ENCODE data around the gene PIEZO2. TPM values are rescaled to one million over a fixed set of nuclear protein-coding genes. Genes with fewer than 3 reads are reported as not detected.

Gene PIEZO2
- total RNA-seq, 1 donor from 2014 or later: 27.7 TPM

GRCh38 chr18:11064727-11065460 lies 84.5 kb downstream of the PIEZO2 start:
- no peak for DNase-seq

- DNase-seq: no peak
Observed at GRCh38 chr18:11064106-11064505, 85.3 kb downstream of the PIEZO2 start.

- DNase-seq: no peak
Observed at GRCh38 chr18:11055721-11056120, 93.6 kb downstream of the PIEZO2 start.

GRCh38 chr18:11054497-11054896 lies 94.9 kb downstream of the PIEZO2 start:
- no peak for DNase-seq

GRCh38 chr18:11053293-11053692 lies 96.1 kb downstream of the PIEZO2 start:
- no peak for DNase-seq

- DNase-seq: no peak
Observed at GRCh38 chr18:11052800-11053199, 96.6 kb downstream of the PIEZO2 start.

- no peak for DNase-seq
Observed at GRCh38 chr18:11051462-11051861, 97.9 kb downstream of the PIEZO2 start.

- DNase-seq: no peak
Observed at GRCh38 chr18:11050966-11051365, 98.4 kb downstream of the PIEZO2 start.

- DNase-seq: no peak
Observed at GRCh38 chr18:11047817-11048216, 101.6 kb downstream of the PIEZO2 start.

- no peak for DNase-seq
Observed at GRCh38 chr18:11047156-11047555, 102.2 kb downstream of the PIEZO2 start.

- peak; percentile 12 for DNase-seq
Observed at GRCh38 chr18:11046140-11046539, 103.2 kb downstream of the PIEZO2 start.

- DNase-seq: no peak
Observed at GRCh38 chr18:11043694-11044093, 105.7 kb downstream of the PIEZO2 start.

GRCh38 chr18:11042247-11042646 lies 107.1 kb downstream of the PIEZO2 start:
- no peak for DNase-seq

GRCh38 chr18:11040823-11041656 lies 108.3 kb downstream of the PIEZO2 start:
- peak; percentile 82 for DNase-seq

- DNase-seq: no peak
Observed at GRCh38 chr18:11040359-11040758, 109.0 kb downstream of the PIEZO2 start.

GRCh38 chr18:11037533-11038240 lies 111.7 kb downstream of the PIEZO2 start:
- no peak for DNase-seq

GRCh38 chr18:11035814-11036495 lies 113.4 kb downstream of the PIEZO2 start:
- DNase-seq: no peak

- no peak for DNase-seq
Observed at GRCh38 chr18:11035376-11035775, 114.0 kb downstream of the PIEZO2 start.

- DNase-seq: no peak
Observed at GRCh38 chr18:11034884-11035283, 114.5 kb downstream of the PIEZO2 start.

GRCh38 chr18:11033503-11033902 lies 115.9 kb downstream of the PIEZO2 start:
- peak; percentile 24 for DNase-seq

- DNase-seq: no peak
Observed at GRCh38 chr18:11031966-11032365, 117.4 kb downstream of the PIEZO2 start.

- no peak for DNase-seq
Observed at GRCh38 chr18:11029021-11029420, 120.3 kb downstream of the PIEZO2 start.
